MCF 10A (cell line): ENCODE results near the gene R3HDM4. TPM values are rescaled to one million over a fixed set of nuclear protein-coding genes. Genes with fewer than 3 reads are reported as not detected.
"Not testable (repeated sequence)": the region's sequence is repeated elsewhere in the genome, so short reads cannot be mapped to it uniquely, and the experiment has no call there.

ENCODE experiments used
- BruUV-seq: library from RNA; stranded (reverse); fragments of 400-500 nt; replicated peaks from 2 replicates; lab custom pipeline; 2021; lab: Mats Ljungman, UMichigan
- CTCF ChIA-PET: fragments of 300-600 bp; sonication (Branson Sonifier 250); formaldehyde crosslinking; extraction: SDS; loops from one replicate; lab custom pipeline; 2021; ENCODE audit warnings: antibody characterized with exemption, inconsistent platforms; lab: Yijun Ruan, JAX
- POLR2A ChIA-PET: fragments of 300-600, 350-650 bp; sonication (Branson Sonifier 250); formaldehyde crosslinking; extraction: SDS; loops from one replicate; lab custom pipeline; 2020; ENCODE audit warnings: antibody characterized with exemption, inconsistent platforms; lab: Yijun Ruan, JAX
- DNase-seq: peaks from one replicate; pipeline ENCODE4 v3.0.0-alpha.2; 2018; ENCODE audit not compliant: unreplicated experiment
- H3K27ac Mint-ChIP-seq: one replicate; pipeline ENCODE4 v1.8.0; 2022; ENCODE audit warnings: mild to moderate bottlenecking, low read depth, mixed read lengths; ENCODE audit not compliant: unreplicated experiment
- H3K27me3 Mint-ChIP-seq: one replicate; pipeline ENCODE4 v1.8.0; 2022; ENCODE audit warnings: mixed read lengths; ENCODE audit not compliant: insufficient read depth, unreplicated experiment
- H3K36me3 Mint-ChIP-seq: one replicate; pipeline ENCODE4 v1.8.0; 2022; ENCODE audit warnings: mild to moderate bottlenecking, moderate library complexity, mixed read lengths; ENCODE audit not compliant: insufficient read depth, unreplicated experiment
- H3K4me1 Mint-ChIP-seq: one replicate; pipeline ENCODE4 v1.8.0; 2022; ENCODE audit warnings: mixed read lengths; ENCODE audit not compliant: insufficient read depth, unreplicated experiment
- H3K4me3 Mint-ChIP-seq: one replicate; pipeline ENCODE4 v1.8.0; 2022; ENCODE audit warnings: mild to moderate bottlenecking, moderate library complexity, mixed read lengths; ENCODE audit not compliant: unreplicated experiment
- H3K9me3 Mint-ChIP-seq: one replicate; pipeline ENCODE4 v1.8.0; 2022; ENCODE audit warnings: mixed read lengths; ENCODE audit not compliant: unreplicated experiment
- CTCF ChIP-seq: fragments of 200-600 bp; IDR thresholded peaks from one replicate; pipeline ENCODE4 v1.8.0; 2022; ENCODE audit warnings: antibody characterized with exemption, mild to moderate bottlenecking; ENCODE audit not compliant: unreplicated experiment
- intact Hi-C: fragments of 100-400 bp; cut with micrococcal nuclease; formaldehyde crosslinking; loops from 2 replicates; pipeline ENCODE4 v1.14.1; 2022
- total RNA-seq: library from RNA; stranded (reverse); gene quantifications from 2 replicates; pipeline ENCODE4 v1.2.3, GENCODE V29; 2022

The R3HDM4 gene
- total RNA-seq, 1 experiment from 2014 or later = 73.6 TPM

- Mint-ChIP-seq H3K27ac (no peak overlapping the region), H3K36me3 (no peaks in the 10 kb centered on the region), H3K4me1 (peaks cover 8% of the 10 kb centered on the region), H3K27me3 (no peaks in the 10 kb centered on the region), H3K4me3 (no peak overlapping the region), H3K9me3 (no peaks in the 10 kb centered on the region)
- no TSS peak for BruUV-seq
- intact Hi-C loops = loop anchor here (10.0 kb wide), 1 partner anchor 130 kb away; the partner anchor contains the start of gene WDR18
- no peak for DNase-seq
- no peak for TF ChIP-seq CTCF
- ChIA-PET CTCF (interaction anchor here (0.8 kb wide), 1 partner anchor 67 kb away, joined by 3 read pairs; no protein-coding TSS in a partner anchor), POLR2A (no interaction called here)
Observed at GRCh38 chr19:855142-855541, 57.9 kb downstream of the R3HDM4 start.

GRCh38 chr19:854549-854948 is 58.5 kb downstream of the R3HDM4 start:
- Mint-ChIP-seq H3K4me3 (no peak overlapping the region), H3K36me3 (no peaks in the 10 kb centered on the region), H3K4me1 (peaks cover 8% of the 10 kb centered on the region), H3K27me3 (no peaks in the 10 kb centered on the region), H3K9me3 (no peaks in the 10 kb centered on the region), H3K27ac (no peak overlapping the region)
- no TSS peak for BruUV-seq
- ChIA-PET POLR2A (interaction anchor here (0.5 kb wide), 1 partner anchor 131 kb away, joined by 4 read pairs; no protein-coding TSS in a partner anchor), CTCF (interaction anchor here (0.6 to 0.7 kb wide), 5 partner anchors 64 to 1757 kb away, joined by 3 to 5 read pairs (median 3); no protein-coding TSS in a partner anchor)
- intact Hi-C loops = loop anchor here (10.0 kb wide), 1 partner anchor 130 kb away; the partner anchor contains the start of gene WDR18
- no peak for DNase-seq
- TF ChIP-seq CTCF = no peak

GRCh38 chr19:853614-854220 is 59.3 kb downstream of the R3HDM4 start:
- H3K36me3 Mint-ChIP-seq, POLR2A ChIA-PET, DNase-seq, H3K9me3 Mint-ChIP-seq, H3K27me3 Mint-ChIP-seq, H3K27ac Mint-ChIP-seq, H3K4me3 Mint-ChIP-seq, BruUV-seq, H3K4me1 Mint-ChIP-seq: not testable (repeated sequence)
- CTCF ChIA-PET = interaction anchor here (0.6 kb wide), 3 partner anchors 75 to 1758 kb away, joined by 3 to 5 read pairs (median 3); no protein-coding TSS in a partner anchor
- intact Hi-C loops = loop anchor here (10.0 kb wide), 1 partner anchor 131 kb away; the partner anchor contains the start of gene WDR18

- H3K36me3 Mint-ChIP-seq = no peaks in the 10 kb centered on the region
- ChIA-PET POLR2A (no interaction called here), CTCF (no interaction called here)
- H3K4me3 Mint-ChIP-seq = no peak overlapping the region
- intact Hi-C loops = loop anchor here (10.0 kb wide), 1 partner anchor 132 kb away; the partner anchor contains the start of gene WDR18
- no peaks in the 10 kb centered on the region for H3K9me3 Mint-ChIP-seq
- no peak for DNase-seq
- no TSS peak for BruUV-seq
- TF ChIP-seq CTCF = no peak
- peaks cover 8% of the 10 kb centered on the region for H3K4me1 Mint-ChIP-seq
- no peak overlapping the region for H3K27ac Mint-ChIP-seq
- H3K27me3 Mint-ChIP-seq = no peaks in the 10 kb centered on the region
Observed at GRCh38 chr19:853014-853585, 59.9 kb downstream of the R3HDM4 start.
